HepG2 (cell line): ENCODE results near the gene CRHR1. TPM values are rescaled to one million over a fixed set of nuclear protein-coding genes. Genes with fewer than 3 reads are reported as not detected.

ENCODE experiments used
- BCL6 ChIP-seq: IDR thresholded peaks from 2 replicates; pipeline ENCODE4 v1.6.1; 2016; ENCODE audit warnings: missing genetic modification reagents, missing compliant biosample characterization
- CTCF ChIP-seq: sonication (generic); formaldehyde crosslinking; IDR thresholded peaks from 2 replicates; pipeline ENCODE4 v1.5.0; 2020; ENCODE audit warnings: mild to moderate bottlenecking, missing genetic modification reagents, moderate library complexity
- ELF3 ChIP-seq: IDR thresholded peaks from 2 replicates; pipeline ENCODE4 v1.6.1; 2016; ENCODE audit warnings: missing genetic modification reagents, missing compliant biosample characterization
- HOXD1 ChIP-seq: sonication (generic); formaldehyde crosslinking; IDR thresholded peaks from 2 replicates; pipeline ENCODE4 v1.5.0; 2020; ENCODE audit warnings: missing genetic modification reagents
- MED13 ChIP-seq: sonication (generic); formaldehyde crosslinking; IDR thresholded peaks from 2 replicates; pipeline ENCODE4 v1.5.0; 2020; ENCODE audit warnings: missing genetic modification reagents
- MYNN ChIP-seq: sonication (generic); formaldehyde crosslinking; IDR thresholded peaks from 2 replicates; pipeline ENCODE4 v1.4.0; 2020; ENCODE audit warnings: mild to moderate bottlenecking, low read depth, missing genetic modification reagents
- NPAS2 ChIP-seq: sonication (generic); formaldehyde crosslinking; IDR thresholded peaks from 2 replicates; pipeline ENCODE4 v1.8.0; 2022; ENCODE audit warnings: mild to moderate bottlenecking, missing genetic modification reagents, borderline replicate concordance
- REXO4 ChIP-seq: sonication (generic); formaldehyde crosslinking; IDR thresholded peaks from 2 replicates; pipeline ENCODE4 v1.8.0; 2022; ENCODE audit warnings: missing genetic modification reagents, mild to moderate bottlenecking, borderline replicate concordance
- SRF ChIP-seq: IDR thresholded peaks from 2 replicates; pipeline ENCODE4 v1.6.1; 2011; ENCODE audit warnings: mild to moderate bottlenecking, low read depth, low read length, moderate library complexity
- SRSF4 ChIP-seq: fragments of 200-400 bp; formaldehyde crosslinking; IDR thresholded peaks from one replicate; pipeline ENCODE4 v1.6.1; 2018; ENCODE audit warnings: mild to moderate bottlenecking, low read depth, low read length, moderate library complexity; ENCODE audit not compliant: poor library complexity, severe bottlenecking
- YEATS2 ChIP-seq: sonication (generic); formaldehyde crosslinking; IDR thresholded peaks from 2 replicates; pipeline ENCODE4 v1.4.0; 2020; ENCODE audit warnings: missing genetic modification reagents, borderline replicate concordance
- ZNF138 ChIP-seq: sonication (generic); formaldehyde crosslinking; IDR thresholded peaks from 2 replicates; pipeline ENCODE4 v1.5.0; 2020; ENCODE audit warnings: mild to moderate bottlenecking, low read depth, missing genetic modification reagents
- ZNF432 ChIP-seq: sonication (generic); formaldehyde crosslinking; IDR thresholded peaks from 2 replicates; pipeline ENCODE4 v1.5.0; 2020; ENCODE audit warnings: missing genetic modification reagents, mild to moderate bottlenecking, borderline replicate concordance
- ZNF556 ChIP-seq: sonication (generic); formaldehyde crosslinking; IDR thresholded peaks from 2 replicates; pipeline ENCODE4 v1.4.0; 2020; ENCODE audit warnings: mild to moderate bottlenecking, missing genetic modification reagents, borderline replicate concordance
- ZNF580 ChIP-seq: IDR thresholded peaks from 2 replicates; pipeline ENCODE4 v1.6.1; 2016; ENCODE audit warnings: low read depth, borderline replicate concordance
- ZNF724P ChIP-seq: sonication (generic); formaldehyde crosslinking; IDR thresholded peaks from 2 replicates; pipeline ENCODE4 v1.8.0; 2022; ENCODE audit warnings: missing genetic modification reagents, borderline replicate concordance
- polyA plus RNA-seq, 8 experiments: library from polyadenylated mRNA; depleted of rRNA in 3 of 8; stranded (reverse) in 7 of 8; unstranded in 1 of 8; fragments of >200 nt; fragmentation: Illumina TruSeq in 4 of 8; extraction: Trizol in 4 of 8; gene quantifications; 2 replicates each; pipeline versions ENCODE4 v1.2.1 to v1.2.3, GENCODE V29; 2011 to 2016; ENCODE audit warnings: low read depth in 4 of 8, missing spikeins in 1 of 8, mixed read lengths in 1 of 8; ENCODE audit not compliant: insufficient read depth in 1 of 8
- total RNA-seq, 5 experiments: library from RNA; depleted of rRNA; stranded (reverse); fragments of >200 nt; fragmentation: Illumina TruSeq; extraction: Trizol; gene quantifications; 2 replicates each; pipeline ENCODE4 v1.2.3, GENCODE V29; 2016; ENCODE audit warnings: low read depth in 1 of 5
- TF ChIP-seq, protein P1 (sequence below): sonication (generic); formaldehyde crosslinking; conservative IDR thresholded peaks from 2 replicates; pipeline ENCODE4 v1.8.0; 2022; ENCODE audit warnings: low read depth, missing genetic modification reagents
- TF ChIP-seq, protein P2 (sequence below): sonication (generic); formaldehyde crosslinking; IDR thresholded peaks from 2 replicates; pipeline ENCODE4 v1.5.0; 2020; ENCODE audit warnings: mild to moderate bottlenecking, missing genetic modification reagents
- TF ChIP-seq, protein P3 (sequence below): sonication (generic); formaldehyde crosslinking; IDR thresholded peaks from 2 replicates; pipeline ENCODE4 v1.8.0; 2022; ENCODE audit warnings: mild to moderate bottlenecking, missing genetic modification reagents
- TF ChIP-seq, protein P4 (sequence below): sonication (generic); formaldehyde crosslinking; IDR thresholded peaks from 2 replicates; pipeline ENCODE4 v1.4.0; 2020; ENCODE audit warnings: missing genetic modification reagents

The CRHR1 gene
- total and polyA plus RNA-seq, 2 of the 13 experiments (the other 11 are each of a cell fraction or from before 2014, with no cell fraction given), result not detected

- TF ChIP-seq, protein P1, sequence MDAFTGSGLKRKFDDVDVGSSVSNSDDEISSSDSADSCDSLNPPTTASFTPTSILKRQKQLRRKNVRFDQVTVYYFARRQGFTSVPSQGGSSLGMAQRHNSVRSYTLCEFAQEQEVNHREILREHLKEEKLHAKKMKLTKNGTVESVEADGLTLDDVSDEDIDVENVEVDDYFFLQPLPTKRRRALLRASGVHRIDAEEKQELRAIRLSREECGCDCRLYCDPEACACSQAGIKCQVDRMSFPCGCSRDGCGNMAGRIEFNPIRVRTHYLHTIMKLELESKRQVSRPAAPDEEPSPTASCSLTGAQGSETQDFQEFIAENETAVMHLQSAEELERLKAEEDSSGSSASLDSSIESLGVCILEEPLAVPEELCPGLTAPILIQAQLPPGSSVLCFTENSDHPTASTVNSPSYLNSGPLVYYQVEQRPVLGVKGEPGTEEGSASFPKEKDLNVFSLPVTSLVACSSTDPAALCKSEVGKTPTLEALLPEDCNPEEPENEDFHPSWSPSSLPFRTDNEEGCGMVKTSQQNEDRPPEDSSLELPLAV, result no peak
- TF ChIP-seq CTCF (CRISPR knock-in tag) (peak; percentile 90), SRF (no peak), NPAS2 (CRISPR knock-in tag) (no peak), BCL6 (CRISPR knock-in tag) (no peak), ZNF556 (CRISPR knock-in tag) (0 out of 2 replicates have a peak, but pooled peaks have one; percentile 51), MED13 (CRISPR knock-in tag) (no peak), SRSF4 (no peak), ZNF580 (CRISPR knock-in tag) (no peak), ELF3 (CRISPR knock-in tag) (peak; percentile 54; the same call in 1 of the 2 replicates), HOXD1 (CRISPR knock-in tag) (no peak), YEATS2 (CRISPR knock-in tag) (0 out of 2 replicates have a peak, but pooled peaks have one; percentile 28), REXO4 (CRISPR knock-in tag) (no peak), ZNF432 (no peak), ZNF724P (CRISPR knock-in tag) (no peak), MYNN (CRISPR knock-in tag) (no peak), ZNF138 (no peak)
- TF ChIP-seq, protein P2, sequence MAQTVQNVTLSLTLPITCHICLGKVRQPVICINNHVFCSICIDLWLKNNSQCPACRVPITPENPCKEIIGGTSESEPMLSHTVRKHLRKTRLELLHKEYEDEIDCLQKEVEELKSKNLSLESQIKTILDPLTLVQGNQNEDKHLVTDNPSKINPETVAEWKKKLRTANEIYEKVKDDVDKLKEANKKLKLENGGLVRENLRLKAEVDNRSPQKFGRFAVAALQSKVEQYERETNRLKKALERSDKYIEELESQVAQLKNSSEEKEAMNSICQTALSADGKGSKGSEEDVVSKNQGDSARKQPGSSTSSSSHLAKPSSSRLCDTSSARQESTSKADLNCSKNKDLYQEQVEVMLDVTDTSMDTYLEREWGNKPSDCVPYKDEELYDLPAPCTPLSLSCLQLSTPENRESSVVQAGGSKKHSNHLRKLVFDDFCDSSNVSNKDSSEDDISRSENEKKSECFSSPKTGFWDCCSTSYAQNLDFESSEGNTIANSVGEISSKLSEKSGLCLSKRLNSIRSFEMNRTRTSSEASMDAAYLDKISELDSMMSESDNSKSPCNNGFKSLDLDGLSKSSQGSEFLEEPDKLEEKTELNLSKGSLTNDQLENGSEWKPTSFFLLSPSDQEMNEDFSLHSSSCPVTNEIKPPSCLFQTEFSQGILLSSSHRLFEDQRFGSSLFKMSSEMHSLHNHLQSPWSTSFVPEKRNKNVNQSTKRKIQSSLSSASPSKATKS (CRISPR knock-in tag), result no peak
- TF ChIP-seq, protein P3, sequence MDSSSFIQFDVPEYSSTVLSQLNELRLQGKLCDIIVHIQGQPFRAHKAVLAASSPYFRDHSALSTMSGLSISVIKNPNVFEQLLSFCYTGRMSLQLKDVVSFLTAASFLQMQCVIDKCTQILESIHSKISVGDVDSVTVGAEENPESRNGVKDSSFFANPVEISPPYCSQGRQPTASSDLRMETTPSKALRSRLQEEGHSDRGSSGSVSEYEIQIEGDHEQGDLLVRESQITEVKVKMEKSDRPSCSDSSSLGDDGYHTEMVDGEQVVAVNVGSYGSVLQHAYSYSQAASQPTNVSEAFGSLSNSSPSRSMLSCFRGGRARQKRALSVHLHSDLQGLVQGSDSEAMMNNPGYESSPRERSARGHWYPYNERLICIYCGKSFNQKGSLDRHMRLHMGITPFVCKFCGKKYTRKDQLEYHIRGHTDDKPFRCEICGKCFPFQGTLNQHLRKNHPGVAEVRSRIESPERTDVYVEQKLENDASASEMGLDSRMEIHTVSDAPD, result no peak
- TF ChIP-seq, protein P4, sequence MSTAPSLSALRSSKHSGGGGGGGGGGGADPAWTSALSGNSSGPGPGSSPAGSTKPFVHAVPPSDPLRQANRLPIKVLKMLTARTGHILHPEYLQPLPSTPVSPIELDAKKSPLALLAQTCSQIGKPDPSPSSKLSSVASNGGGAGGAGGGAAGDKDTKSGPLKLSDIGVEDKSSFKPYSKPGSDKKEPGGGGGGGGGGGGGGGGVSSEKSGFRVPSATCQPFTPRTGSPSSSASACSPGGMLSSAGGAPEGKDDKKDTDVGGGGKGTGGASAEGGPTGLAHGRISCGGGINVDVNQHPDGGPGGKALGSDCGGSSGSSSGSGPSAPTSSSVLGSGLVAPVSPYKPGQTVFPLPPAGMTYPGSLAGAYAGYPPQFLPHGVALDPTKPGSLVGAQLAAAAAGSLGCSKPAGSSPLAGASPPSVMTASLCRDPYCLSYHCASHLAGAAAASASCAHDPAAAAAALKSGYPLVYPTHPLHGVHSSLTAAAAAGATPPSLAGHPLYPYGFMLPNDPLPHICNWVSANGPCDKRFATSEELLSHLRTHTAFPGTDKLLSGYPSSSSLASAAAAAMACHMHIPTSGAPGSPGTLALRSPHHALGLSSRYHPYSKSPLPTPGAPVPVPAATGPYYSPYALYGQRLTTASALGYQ (CRISPR knock-in tag), result no peak
Measured at GRCh38 chr17:45852535-45853297, 68.6 kb downstream of the CRHR1 start (continued).
